MM.1S (cell line): Measurements from ENCODE around the gene ZNF737.

Source experiments
- DNase-seq: peaks from one replicate; pipeline ENCODE4 v3.0.0-alpha.2; 2015
- H2AFZ ChIP-seq: fragments of 300-600 bp; sonication (generic); 2 replicates; pipeline ENCODE4 v1.6.0; 2016; ENCODE audit warnings: antibody characterized with exemption, low read length
- H3F3A ChIP-seq: fragments of 300-600 bp; sonication (generic); 2 replicates; pipeline ENCODE4 v1.6.1; 2016; ENCODE audit warnings: mild to moderate bottlenecking, antibody characterized with exemption, low read length, moderate library complexity, mixed read lengths; ENCODE audit not compliant: insufficient read depth
- H3K27ac ChIP-seq: fragments of 300-600 bp; sonication (generic); 2 replicates; pipeline ENCODE4 v1.5.1; 2016; ENCODE audit warnings: mild to moderate bottlenecking, low read length
- H3K27me3 ChIP-seq: fragments of 300-600 bp; sonication (generic); replicated peaks from 2 replicates; pipeline ENCODE4 v1.6.0; 2016; ENCODE audit warnings: low read length; ENCODE audit not compliant: insufficient read depth
- H3K36me3 ChIP-seq: fragments of 300-600 bp; sonication (generic); replicated peaks from 2 replicates; pipeline ENCODE4 v1.6.1; 2016; ENCODE audit warnings: mild to moderate bottlenecking, low read length, mixed read lengths; ENCODE audit not compliant: insufficient read depth
- H3K4me1 ChIP-seq: fragments of 300-600 bp; sonication (generic); 2 replicates; pipeline ENCODE4 v1.6.1; 2016; ENCODE audit warnings: low read length, mixed read lengths
- H3K4me2 ChIP-seq: fragments of 300-600 bp; sonication (generic); 2 replicates; pipeline ENCODE4 v1.6.0; 2016; ENCODE audit warnings: low read depth, low read length
- H3K4me3 ChIP-seq: fragments of 300-600 bp; sonication (generic); 2 replicates; pipeline ENCODE4 v1.5.1; 2016; ENCODE audit warnings: low read length, mixed read lengths
- H3K79me2 ChIP-seq: fragments of 300-600 bp; sonication (generic); 2 replicates; pipeline ENCODE4 v1.6.1; 2016; ENCODE audit warnings: mixed run types, low read length, mixed read lengths
- H3K9ac ChIP-seq: fragments of 300-600 bp; sonication (generic); 2 replicates; pipeline ENCODE4 v1.6.1; 2016; ENCODE audit warnings: low read length, mixed read lengths
- H3K9me2 ChIP-seq: fragments of 300-600 bp; sonication (generic); replicated peaks from 2 replicates; pipeline ENCODE4 v1.6.1; 2016; ENCODE audit warnings: mild to moderate bottlenecking, low read length, mixed read lengths; ENCODE audit not compliant: insufficient read depth
- H3K9me3 ChIP-seq: fragments of 300-600 bp; sonication (generic); replicated peaks from 2 replicates; pipeline ENCODE4 v1.6.1; 2016; ENCODE audit warnings: mild to moderate bottlenecking, low read length, mixed read lengths; ENCODE audit not compliant: insufficient read depth
- H4K20me1 ChIP-seq: fragments of 300-600 bp; sonication (generic); 2 replicates; pipeline ENCODE4 v1.6.1; 2016; ENCODE audit warnings: mild to moderate bottlenecking, low read length, moderate library complexity, mixed read lengths; ENCODE audit not compliant: insufficient read depth
- CTCF ChIP-seq: fragments of 300-600 bp; sonication (generic); IDR thresholded peaks from 2 replicates; pipeline ENCODE4 v1.5.1; 2016; ENCODE audit warnings: antibody characterized with exemption, low read length, mixed read lengths
- EZH2 ChIP-seq: fragments of 300-600 bp; sonication (generic); optimal IDR thresholded peaks from 2 replicates; pipeline ENCODE3; 2017; ENCODE audit warnings: low read depth, mild to moderate bottlenecking, antibody characterized with exemption, low read length, mixed read lengths
- EZH2phosphoT487 ChIP-seq: fragments of 300-600 bp; sonication (generic); IDR thresholded peaks from 2 replicates; pipeline ENCODE4 v1.6.1; 2018; ENCODE audit warnings: antibody characterized with exemption, low read length

The ZNF737 gene

DNA sequence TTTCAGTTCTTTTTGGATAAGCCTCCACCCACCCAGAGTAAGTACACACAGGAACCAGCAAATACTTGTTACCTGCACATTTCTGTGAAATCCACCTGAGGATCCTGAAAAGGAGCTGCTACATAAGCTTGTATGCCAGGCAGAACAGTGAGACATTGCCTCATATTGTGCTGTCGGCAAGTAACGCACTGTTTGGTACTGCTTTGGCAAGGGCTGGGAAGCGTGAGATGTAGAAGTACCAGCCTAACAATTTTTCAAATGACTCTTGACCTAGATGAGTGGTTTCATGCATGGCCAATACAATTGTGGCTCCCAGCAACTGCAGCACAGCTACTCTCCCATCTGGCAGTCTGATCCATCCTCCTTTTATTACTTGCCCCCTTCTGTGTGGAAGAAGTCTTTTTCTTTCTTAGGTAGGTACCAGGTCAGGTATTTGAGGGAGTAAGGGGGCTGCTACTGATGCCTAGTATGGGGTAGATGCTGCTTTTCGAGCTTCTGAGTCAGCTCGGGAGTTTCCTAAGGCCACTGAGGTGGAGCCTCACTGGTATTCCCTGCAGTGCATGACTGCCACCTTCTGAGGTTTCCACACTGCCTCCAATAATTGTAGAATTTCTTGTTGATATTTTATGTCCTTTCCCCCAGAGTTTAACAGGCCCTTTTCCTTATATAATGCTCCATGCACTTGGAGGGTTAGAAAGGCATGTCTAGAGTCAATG lies 52.2 kb downstream of the ZNF737 start:
- no peak for DNase-seq

GRCh38 chr19:20503476-20503875 lies 62.1 kb downstream of the ZNF737 start:
- H3K4me3 ChIP-seq = no peak overlapping the region
- H3K9ac ChIP-seq = no peak overlapping the region
- no peaks in the 10 kb centered on the region for H3K9me2 ChIP-seq
- no peaks in the 10 kb centered on the region for H3K9me3 ChIP-seq
- H3K4me1 ChIP-seq = no peaks in the 10 kb centered on the region
- no peaks in the 10 kb centered on the region for H3F3A ChIP-seq
- DNase-seq = no peak
- no peak overlapping the region for H3K27ac ChIP-seq
- H3K36me3 ChIP-seq = no peaks in the 10 kb centered on the region
- no peaks in the 10 kb centered on the region for H3K79me2 ChIP-seq
- no peak for TF ChIP-seq EZH2phosphoT487
- TF ChIP-seq EZH2 = no peak
- no peaks in the 10 kb centered on the region for H4K20me1 ChIP-seq
- H3K4me2 ChIP-seq = no peak overlapping the region
- no peak overlapping the region for H2AFZ ChIP-seq
- H3K27me3 ChIP-seq = no peaks in the 10 kb centered on the region

More for the DNA sequence above, 52.2 kb downstream of the ZNF737 start:
- Histone ChIP-seq H3K4me2 (no peak overlapping the region), H3K27ac (no peak overlapping the region), H3K36me3 (no peaks in the 10 kb centered on the region), H3K79me2 (no peaks in the 10 kb centered on the region), H3K27me3 (no peaks in the 10 kb centered on the region), H3K9ac (no peak overlapping the region), H3K9me2 (no peaks in the 10 kb centered on the region), H3K4me3 (no peak overlapping the region), H3F3A (no peaks in the 10 kb centered on the region), H4K20me1 (no peaks in the 10 kb centered on the region), H3K4me1 (no peaks in the 10 kb centered on the region), H3K9me3 (no peaks in the 10 kb centered on the region), H2AFZ (no peak overlapping the region)
- TF ChIP-seq EZH2phosphoT487 (no peak), CTCF (no peak), EZH2 (no peak)
